Endothelial cell (in vitro differentiated cells): ENCODE data around the gene PRELID1. TPM values are rescaled to one million over a fixed set of nuclear protein-coding genes. Genes with fewer than 3 reads are reported as not detected.
"Not testable (repeated sequence)": the region's sequence is repeated elsewhere in the genome, so short reads cannot be mapped to it uniquely, and the experiment has no call there.

Experiments
- DNase-seq: peaks from one replicate; pipeline ENCODE4 v3.0.0; 2021; ENCODE audit warnings: low spot score
- H3K27ac Mint-ChIP-seq: one replicate; pipeline ENCODE4 v1.8.0; 2021; ENCODE audit warnings: mixed read lengths, inconsistent platforms; ENCODE audit not compliant: unreplicated experiment
- H3K27me3 Mint-ChIP-seq: one replicate; pipeline ENCODE4 v1.8.0; 2021; ENCODE audit warnings: mild to moderate bottlenecking, moderate library complexity, mixed read lengths, inconsistent platforms; ENCODE audit not compliant: unreplicated experiment
- H3K36me3 Mint-ChIP-seq: one replicate; pipeline ENCODE4 v1.8.0; 2021; ENCODE audit warnings: mild to moderate bottlenecking, low read depth, mixed read lengths, inconsistent platforms; ENCODE audit not compliant: unreplicated experiment
- H3K4me1 Mint-ChIP-seq: one replicate; pipeline ENCODE4 v1.8.0; 2021; ENCODE audit warnings: mild to moderate bottlenecking, mixed read lengths, inconsistent platforms; ENCODE audit not compliant: unreplicated experiment
- H3K4me3 Mint-ChIP-seq: one replicate; pipeline ENCODE4 v1.8.0; 2021; ENCODE audit warnings: mild to moderate bottlenecking, mixed read lengths, inconsistent platforms; ENCODE audit not compliant: unreplicated experiment
- H3K9me3 Mint-ChIP-seq: one replicate; pipeline ENCODE4 v1.8.0; 2021; ENCODE audit warnings: mixed read lengths, inconsistent platforms; ENCODE audit not compliant: unreplicated experiment
- CTCF ChIP-seq: fragments of 200-600 bp; sonication (generic); IDR thresholded peaks from one replicate; pipeline ENCODE4 v1.5.0; 2021; ENCODE audit warnings: antibody characterized with exemption; ENCODE audit not compliant: unreplicated experiment
- total RNA-seq: library from RNA; stranded (reverse); fragmentation: NEBNext Ultra II Directional; extraction: Animal tissue kit (Norgen Biotek cat#: 25700); gene quantifications from one replicate; pipeline ENCODE4 v1.2.1, GENCODE V29; 2021; ENCODE audit not compliant: unreplicated experiment

The PRELID1 gene
- total RNA-seq, 1 donor from 2014 or later: 198 TPM

GRCh38 chr5:177338251-177339106 is 34.9 kb downstream of the PRELID1 start:
- Mint-ChIP-seq H3K9me3 (no peaks in the 10 kb centered on the region), H3K4me3 (no peak overlapping the region), H3K27me3 (peaks cover 14% of the 10 kb centered on the region), H3K27ac (no peak overlapping the region), H3K36me3 (peaks cover 56% of the 10 kb centered on the region), H3K4me1 (peaks cover 27% of the 10 kb centered on the region)
- DNase-seq: no peak
- no peak for TF ChIP-seq CTCF

- peak overlapping the region; percentile 91 for H3K27ac Mint-ChIP-seq
- H3K4me1 Mint-ChIP-seq: peaks cover 27% of the 10 kb centered on the region
- H3K36me3 Mint-ChIP-seq: peaks cover 52% of the 10 kb centered on the region
- no peaks in the 10 kb centered on the region for H3K9me3 Mint-ChIP-seq
- H3K27me3 Mint-ChIP-seq: peaks cover 10% of the 10 kb centered on the region
- TF ChIP-seq CTCF: no peak
- DNase-seq: no peak
- H3K4me3 Mint-ChIP-seq: no peak overlapping the region
These were observed 35.6 kb downstream of the PRELID1 start for GRCh38 chr5:177339107-177339638.

- peaks cover 19% of the 10 kb centered on the region for H3K4me1 Mint-ChIP-seq
- H3K27ac Mint-ChIP-seq, H3K27me3 Mint-ChIP-seq, DNase-seq, H3K9me3 Mint-ChIP-seq, H3K4me3 Mint-ChIP-seq: not testable (repeated sequence)
- H3K36me3 Mint-ChIP-seq: peaks cover 35% of the 10 kb centered on the region
These were observed 39.4 kb downstream of the PRELID1 start for GRCh38 chr5:177343000-177343399.

- peaks cover 17% of the 10 kb centered on the region for H3K4me1 Mint-ChIP-seq
- no peak for TF ChIP-seq CTCF
- H3K36me3 Mint-ChIP-seq: peaks cover 33% of the 10 kb centered on the region
- peak overlapping the region; percentile 73 for H3K4me3 Mint-ChIP-seq
- no peaks in the 10 kb centered on the region for H3K9me3 Mint-ChIP-seq
- DNase-seq: no peak
- no peaks in the 10 kb centered on the region for H3K27me3 Mint-ChIP-seq
- no peak overlapping the region for H3K27ac Mint-ChIP-seq
These were observed 40.2 kb downstream of the PRELID1 start for GRCh38 chr5:177343777-177344176.

- H3K4me1 Mint-ChIP-seq: peaks cover 17% of the 10 kb centered on the region
- H3K36me3 Mint-ChIP-seq: peaks cover 31% of the 10 kb centered on the region
- DNase-seq: no peak
- TF ChIP-seq CTCF: no peak
- peaks cover 1% of the 10 kb centered on the region for H3K27me3 Mint-ChIP-seq
- H3K27ac Mint-ChIP-seq: no peak overlapping the region
- no peak overlapping the region for H3K4me3 Mint-ChIP-seq
- H3K9me3 Mint-ChIP-seq: no peaks in the 10 kb centered on the region
These were observed 41.3 kb downstream of the PRELID1 start for GRCh38 chr5:177344891-177345290.
